Gastroesophageal sphincter (tissue), 4 donors: ENCODE data around the gene PTPRC. TPM values are rescaled to one million over a fixed set of nuclear protein-coding genes. Genes with fewer than 3 reads are reported as not detected.

Experiments
- ATAC-seq: fragments of 150-250 bp; one replicate; pipeline ENCODE4 v1.9.1; 2016; ENCODE audit warnings: mild to moderate bottlenecking, moderate library complexity
- H3K27ac ChIP-seq, 4 donors: fragments of 200-600 bp; sonication (generic) in 3 of 4; 1 replicate in 3 of 4; 2 replicates in 1 of 4; pipeline ENCODE4 v1.5.1; 2016 to 2019
- H3K27me3 ChIP-seq: fragments of 200-600 bp; sonication (generic); one replicate; pipeline ENCODE4 v1.5.1; 2019
- H3K36me3 ChIP-seq, 2 donors: fragments of 200-600 bp; sonication (generic); one replicate each; pipeline ENCODE4 v1.5.1; 2019; ENCODE audit warnings: control low read depth in 1 of 2
- H3K4me1 ChIP-seq, 3 donors: fragments of 200-600 bp; sonication (generic); 1 replicate in 2 of 3; 2 replicates in 1 of 3; pipeline ENCODE4 v1.5.1; 2016 to 2019; ENCODE audit warnings: control low read depth in 2 of 3
- H3K4me3 ChIP-seq, 2 donors: fragments of 200-600 bp; sonication (generic); one replicate each; pipeline ENCODE4 v1.5.1; 2019; ENCODE audit warnings: mild to moderate bottlenecking in 1 of 2, moderate library complexity in 1 of 2
- H3K9me3 ChIP-seq, 3 donors: fragments of 200-600 bp; sonication (generic); one replicate each; pipeline ENCODE4 v1.5.1; 2017 to 2019; ENCODE audit warnings: control low read depth in 2 of 3
- EP300 ChIP-seq: sonication (generic); formaldehyde crosslinking; IDR thresholded peaks from one replicate; pipeline ENCODE4 v1.6.1; 2017; ENCODE audit warnings: antibody characterized with exemption, mild to moderate bottlenecking
- POLR2A ChIP-seq, 2 donors: fragments of 450-650 bp; IDR thresholded peaks; one replicate each; pipeline ENCODE4 v1.6.1; 2017; ENCODE audit warnings: antibody characterized with exemption in 2 of 2, mild to moderate bottlenecking in 2 of 2, moderate library complexity in 1 of 2
- POLR2AphosphoS5 ChIP-seq: sonication (generic); formaldehyde crosslinking; IDR thresholded peaks from one replicate; pipeline ENCODE4 v1.6.1; 2017; ENCODE audit warnings: antibody characterized with exemption
- WGBS, 2 donors: methylation state at CpG; one replicate each; pipeline ENCODE4 v1.1.5; 2018; ENCODE audit warnings: low coverage in 1 of 2; 5-methylcytosine and 5-hydroxymethylcytosine counted together
- total RNA-seq, 4 donors: library from RNA; depleted of rRNA; stranded (reverse); fragments of >200 nt; gene quantifications; one replicate each; pipeline ENCODE4 v1.1.0, GENCODE V29; 2016
- TF ChIP-seq, protein P1 (sequence below), 4 experiments: fragments of 200-600 bp in 2 of 4; fragments of 450-650 bp in 2 of 4; sonication (generic) in 1 of 4; IDR thresholded peaks; one replicate each; pipeline ENCODE4 v1.5.1; 2017 to 2019; ENCODE audit warnings: antibody characterized with exemption in 4 of 4, mild to moderate bottlenecking in 2 of 4, moderate library complexity in 2 of 4

PTPRC gene
- total RNA-seq, 4 donors from 2014 or later: 5.0 to 31.9 (median 12.9) TPM

DNA sequence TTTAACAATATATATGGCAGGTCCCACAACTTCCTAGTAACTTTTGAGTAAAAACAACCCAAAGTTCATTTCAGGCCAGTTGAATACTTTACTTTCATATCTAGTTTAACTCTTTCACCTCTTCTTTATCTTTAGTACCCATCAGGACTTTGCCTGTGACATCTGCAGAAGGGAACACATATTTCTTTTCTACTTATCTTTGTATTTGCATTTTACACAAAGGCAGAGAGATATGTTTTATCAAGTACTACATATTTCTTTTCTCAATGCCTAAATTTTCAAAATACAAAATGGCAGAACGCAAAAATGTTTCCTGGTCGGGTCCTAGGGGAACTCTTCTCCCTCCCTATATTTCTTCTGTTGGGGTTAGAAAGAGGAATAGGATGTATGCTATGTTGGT, 6.8 kb upstream of the PTPRC start:
- WGBS, 2 donors: 72 to 86% methylated on average over 2 of the region's 2 CpGs
- Histone ChIP-seq H3K4me3 (no peak overlapping the region), H3K27ac (no peak overlapping the region), H3K9me3 (no peaks in the 10 kb centered on the region), H3K4me1 (no peaks in the 10 kb centered on the region), H3K27me3 (no peaks in the 10 kb centered on the region), H3K36me3 (no peaks in the 10 kb centered on the region)
- TF ChIP-seq POLR2A (IDR thresholded peaks at IDR 0.05): no peak
- TF ChIP-seq, protein P1, sequence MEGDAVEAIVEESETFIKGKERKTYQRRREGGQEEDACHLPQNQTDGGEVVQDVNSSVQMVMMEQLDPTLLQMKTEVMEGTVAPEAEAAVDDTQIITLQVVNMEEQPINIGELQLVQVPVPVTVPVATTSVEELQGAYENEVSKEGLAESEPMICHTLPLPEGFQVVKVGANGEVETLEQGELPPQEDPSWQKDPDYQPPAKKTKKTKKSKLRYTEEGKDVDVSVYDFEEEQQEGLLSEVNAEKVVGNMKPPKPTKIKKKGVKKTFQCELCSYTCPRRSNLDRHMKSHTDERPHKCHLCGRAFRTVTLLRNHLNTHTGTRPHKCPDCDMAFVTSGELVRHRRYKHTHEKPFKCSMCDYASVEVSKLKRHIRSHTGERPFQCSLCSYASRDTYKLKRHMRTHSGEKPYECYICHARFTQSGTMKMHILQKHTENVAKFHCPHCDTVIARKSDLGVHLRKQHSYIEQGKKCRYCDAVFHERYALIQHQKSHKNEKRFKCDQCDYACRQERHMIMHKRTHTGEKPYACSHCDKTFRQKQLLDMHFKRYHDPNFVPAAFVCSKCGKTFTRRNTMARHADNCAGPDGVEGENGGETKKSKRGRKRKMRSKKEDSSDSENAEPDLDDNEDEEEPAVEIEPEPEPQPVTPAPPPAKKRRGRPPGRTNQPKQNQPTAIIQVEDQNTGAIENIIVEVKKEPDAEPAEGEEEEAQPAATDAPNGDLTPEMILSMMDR (IDR thresholded peaks at IDR 0.05): no peak
- no peak for TF ChIP-seq EP300
- TF ChIP-seq POLR2AphosphoS5: no peak
- ATAC-seq: no peak

DNA sequence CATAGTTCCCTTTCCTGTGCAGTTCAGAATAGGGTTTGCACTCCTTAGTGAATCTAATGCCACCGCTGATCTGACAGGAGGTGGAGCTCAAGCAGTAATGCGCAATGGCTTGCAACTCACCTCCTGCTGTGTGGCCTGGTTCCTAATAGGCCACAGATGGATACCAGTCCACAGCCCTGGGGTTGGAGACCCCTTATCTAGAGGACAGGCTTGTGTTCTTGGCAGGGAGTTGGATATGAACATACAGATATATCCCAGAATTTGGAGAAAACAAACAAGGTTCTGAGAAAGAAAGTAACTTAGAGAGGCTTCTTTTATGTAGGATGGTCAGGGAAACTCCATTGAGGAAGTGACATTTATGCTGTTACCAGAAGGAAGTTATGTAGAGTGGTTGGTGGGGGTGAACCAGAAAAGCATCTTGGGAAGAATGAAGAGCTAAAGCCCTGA, 5.1 kb upstream of the PTPRC start:
- Histone ChIP-seq H3K27me3 (no peaks in the 10 kb centered on the region), H3K9me3 (no peaks in the 10 kb centered on the region), H3K4me3 (no peak overlapping the region), H3K4me1 (no peaks in the 10 kb centered on the region), H3K27ac (no peak overlapping the region), H3K36me3 (no peaks in the 10 kb centered on the region)
- 100% methylated on average over 1 to 2 of the region's 2 CpGs for WGBS, 2 donors
- TF ChIP-seq EP300: no peak
- no peak for TF ChIP-seq POLR2AphosphoS5
- TF ChIP-seq, protein P1 (IDR thresholded peaks at IDR 0.05): no peak
- TF ChIP-seq POLR2A (IDR thresholded peaks at IDR 0.05): no peak
- ATAC-seq: no peak

DNA sequence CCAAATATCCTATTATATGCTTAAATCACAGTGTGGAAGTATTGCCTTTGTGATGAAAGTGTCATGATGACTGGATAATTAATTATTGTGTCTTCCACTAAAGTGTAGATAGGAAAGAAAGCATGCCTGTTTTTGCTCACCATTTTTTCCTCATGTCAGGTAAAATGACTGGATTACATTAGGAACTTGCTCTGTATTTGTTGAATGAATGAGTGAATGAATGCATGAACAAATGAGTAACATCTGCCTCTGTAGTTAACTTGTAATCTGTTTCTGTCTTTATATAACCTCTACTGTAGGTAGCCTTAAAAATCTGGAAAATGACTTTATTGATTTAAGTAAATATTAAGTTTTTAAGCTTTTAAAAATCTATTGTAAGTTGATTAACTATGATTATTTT, 2.9 kb upstream of the PTPRC start:
- H3K4me1 ChIP-seq: no peaks in the 10 kb centered on the region
- no peak for ATAC-seq
- no peaks in the 10 kb centered on the region for H3K27me3 ChIP-seq
- H3K9me3 ChIP-seq: no peaks in the 10 kb centered on the region
- no peaks in the 10 kb centered on the region for H3K36me3 ChIP-seq
- no peak overlapping the region for H3K4me3 ChIP-seq
- TF ChIP-seq, protein P1 (IDR thresholded peaks at IDR 0.05): no peak
- TF ChIP-seq POLR2A (IDR thresholded peaks at IDR 0.05) (no peak), EP300 (no peak), POLR2AphosphoS5 (no peak)
- H3K27ac ChIP-seq: no peak overlapping the region

DNA sequence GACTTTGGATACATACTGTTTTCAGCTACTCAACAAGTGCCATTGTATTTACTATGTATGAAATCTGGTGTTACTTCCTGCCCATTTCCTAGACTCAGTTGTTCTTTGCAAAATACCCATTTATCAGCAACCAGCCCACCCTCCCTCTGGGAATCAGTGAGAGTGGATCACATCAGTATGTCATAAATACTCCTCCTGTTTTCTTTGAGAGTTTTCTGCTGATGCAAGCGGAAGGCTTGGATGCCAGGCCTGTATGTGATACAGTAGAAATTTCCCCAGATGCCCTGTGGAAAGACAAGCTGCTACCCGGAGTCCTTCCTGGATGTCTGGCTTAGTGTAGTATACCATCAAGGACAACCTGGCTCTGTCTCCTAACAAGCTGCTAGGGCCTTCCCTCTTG, 2.4 kb upstream of the PTPRC start:
- no peak for TF ChIP-seq EP300
- TF ChIP-seq POLR2A (IDR thresholded peaks at IDR 0.05): no peak
- TF ChIP-seq, protein P1 (IDR thresholded peaks at IDR 0.05): no peak
- no peak for TF ChIP-seq POLR2AphosphoS5
- Histone ChIP-seq H3K36me3 (no peaks in the 10 kb centered on the region), H3K4me3 (no peak overlapping the region), H3K27ac (no peak overlapping the region), H3K9me3 (no peaks in the 10 kb centered on the region), H3K27me3 (no peaks in the 10 kb centered on the region), H3K4me1 (no peaks in the 10 kb centered on the region)
- no peak for ATAC-seq
- 86 to 100% methylated on average over 1 to 2 of the region's 2 CpGs for WGBS, 2 donors

DNA sequence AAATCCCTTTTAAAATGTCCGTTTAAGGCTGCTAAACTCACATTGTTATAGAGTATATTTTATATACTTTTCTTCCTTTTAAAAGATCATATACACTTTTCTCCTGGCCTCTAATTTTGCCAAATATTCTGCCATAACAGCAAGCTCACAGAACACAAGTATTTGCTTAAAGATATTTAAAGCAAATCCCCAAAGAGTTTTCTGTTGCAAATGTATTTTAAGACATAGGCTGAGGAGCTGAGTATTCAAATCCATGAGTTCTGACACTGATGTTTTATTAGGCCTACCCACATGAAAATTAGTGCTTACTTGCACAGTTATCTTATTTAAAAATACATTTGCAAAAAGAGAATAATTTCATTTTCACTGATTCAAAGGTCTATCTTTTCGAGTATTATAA, 1.7 kb upstream of the PTPRC start:
- TF ChIP-seq EP300: no peak
- TF ChIP-seq, protein P1 (IDR thresholded peaks at IDR 0.05): no peak
- TF ChIP-seq POLR2A (IDR thresholded peaks at IDR 0.05): no peak
- TF ChIP-seq POLR2AphosphoS5: no peak
- no peaks in the 10 kb centered on the region for H3K27me3 ChIP-seq
- H3K27ac ChIP-seq: no peak overlapping the region
- 72 to 78% methylated on average over 2 of the region's 2 CpGs for WGBS, 2 donors
- H3K36me3 ChIP-seq: no peaks in the 10 kb centered on the region
- H3K4me1 ChIP-seq: no peaks in the 10 kb centered on the region
- no peaks in the 10 kb centered on the region for H3K9me3 ChIP-seq
- H3K4me3 ChIP-seq: no peak overlapping the region
- ATAC-seq: no peak
